IgD-negative memory B cell (primary cell): ENCODE data around the gene LRRC38. TPM values are rescaled to one million over a fixed set of nuclear protein-coding genes. Genes with fewer than 3 reads are reported as not detected.
"Not testable (repeated sequence)": the region's sequence is repeated elsewhere in the genome, so short reads cannot be mapped to it uniquely, and the experiment has no call there.

Experiments
- H3K27ac Mint-ChIP-seq, 3 donors: one replicate each; pipeline ENCODE4 v1.8.0; 2020 to 2022; ENCODE audit warnings: mild to moderate bottlenecking in 3 of 3, mixed read lengths in 3 of 3, moderate library complexity in 1 of 3
- H3K27me3 Mint-ChIP-seq: one replicate; pipeline ENCODE4 v1.8.0; 2021; ENCODE audit warnings: mixed read lengths
- H3K36me3 Mint-ChIP-seq: one replicate; pipeline ENCODE4 v1.8.0; 2020; ENCODE audit warnings: mild to moderate bottlenecking, mixed read lengths
- H3K4me1 Mint-ChIP-seq, 3 donors: one replicate each; pipeline ENCODE4 v1.8.0; 2020 to 2022; ENCODE audit warnings: mixed read lengths in 3 of 3, mild to moderate bottlenecking in 1 of 3
- H3K4me3 Mint-ChIP-seq, 4 donors: one replicate each; pipeline ENCODE4 v1.8.0; 2020 to 2022; ENCODE audit warnings: mild to moderate bottlenecking in 4 of 4, mixed read lengths in 4 of 4, moderate library complexity in 3 of 4
- H3K9me3 Mint-ChIP-seq, 3 donors: one replicate each; pipeline ENCODE4 v1.8.0; 2020 to 2021; ENCODE audit warnings: mixed read lengths in 3 of 3, mild to moderate bottlenecking in 1 of 3
- polyA plus RNA-seq: library from polyadenylated mRNA; unstranded; fragments of 300-500 nt; fragmentation: Illumina TruSeq; gene quantifications from one replicate; pipeline ENCODE4 v1.2.3, GENCODE V29; 2021

Gene LRRC38
- polyA plus RNA-seq, 1 donor from 2014 or later: not detected

- Mint-ChIP-seq H3K27ac (no peak overlapping the region), H3K9me3 (peaks cover 0 to 8% (median 4%) of the 10 kb centered on the region in 3 donors), H3K4me1 (no peaks in the 10 kb centered on the region), H3K4me3 (no peak overlapping the region), H3K36me3 (no peaks in the 10 kb centered on the region), H3K27me3 (peaks cover 11% of the 10 kb centered on the region)
Observed at GRCh38 chr1:13456904-13457532, 56.8 kb downstream of the LRRC38 start.

GRCh38 chr1:13451399-13451965 is 62.3 kb downstream of the LRRC38 start:
- peaks cover 0 to 4% (median 2%) of the 10 kb centered on the region in 3 donors for H3K9me3 Mint-ChIP-seq
- peak overlapping the region in 1 of 4 donors; percentile 12 for H3K4me3 Mint-ChIP-seq
- no peaks in the 10 kb centered on the region for H3K36me3 Mint-ChIP-seq
- no peak overlapping the region for H3K27ac Mint-ChIP-seq
- no peaks in the 10 kb centered on the region for H3K4me1 Mint-ChIP-seq
- H3K27me3 Mint-ChIP-seq: peaks cover 8% of the 10 kb centered on the region

GRCh38 chr1:13450204-13450603 is 63.6 kb downstream of the LRRC38 start:
- Mint-ChIP-seq H3K27me3 (peaks cover 6% of the 10 kb centered on the region), H3K4me1 (no peaks in the 10 kb centered on the region), H3K4me3 (no peak overlapping the region), H3K9me3 (peaks cover 0 to 4% (median 0%) of the 10 kb centered on the region in 3 donors), H3K27ac (no peak overlapping the region), H3K36me3 (no peaks in the 10 kb centered on the region)

- H3K36me3 Mint-ChIP-seq: no peaks in the 10 kb centered on the region
- H3K27ac Mint-ChIP-seq: no peak overlapping the region
- no peaks in the 10 kb centered on the region for H3K4me1 Mint-ChIP-seq
Observed at GRCh38 chr1:13443335-13443979, 70.3 kb downstream of the LRRC38 start.

GRCh38 chr1:13439104-13439783 is 74.6 kb downstream of the LRRC38 start:
- not testable (repeated sequence) for H3K36me3 Mint-ChIP-seq, H3K4me3 Mint-ChIP-seq, H3K27ac Mint-ChIP-seq, H3K9me3 Mint-ChIP-seq, H3K4me1 Mint-ChIP-seq, H3K27me3 Mint-ChIP-seq

More at GRCh38 chr1:13443335-13443979, 70.3 kb downstream of the LRRC38 start:
- Mint-ChIP-seq H3K4me3 (no peak overlapping the region), H3K9me3 (no peaks in the 10 kb centered on the region), H3K27me3 (no peaks in the 10 kb centered on the region)

GRCh38 chr1:13435458-13435857 is 78.3 kb downstream of the LRRC38 start:
- peaks cover 5% of the 10 kb centered on the region for H3K27me3 Mint-ChIP-seq
- no peaks in the 10 kb centered on the region for H3K9me3 Mint-ChIP-seq
- peaks cover 2% of the 10 kb centered on the region for H3K36me3 Mint-ChIP-seq

GRCh38 chr1:13433694-13434358 is 80.0 kb downstream of the LRRC38 start:
- H3K4me1 Mint-ChIP-seq, H3K4me3 Mint-ChIP-seq, H3K36me3 Mint-ChIP-seq, H3K9me3 Mint-ChIP-seq, H3K27ac Mint-ChIP-seq, H3K27me3 Mint-ChIP-seq: not testable (repeated sequence)

More at GRCh38 chr1:13435458-13435857, 78.3 kb downstream of the LRRC38 start:
- Mint-ChIP-seq H3K4me1 (no peaks in the 10 kb centered on the region), H3K4me3 (no peak overlapping the region), H3K27ac (no peak overlapping the region)

- Mint-ChIP-seq H3K9me3 (no peaks in the 10 kb centered on the region), H3K4me1 (no peaks in the 10 kb centered on the region), H3K27ac (no peak overlapping the region), H3K36me3 (peaks cover 1% of the 10 kb centered on the region), H3K27me3 (peaks cover 8% of the 10 kb centered on the region), H3K4me3 (no peak overlapping the region)
Observed at GRCh38 chr1:13432251-13432650, 81.6 kb downstream of the LRRC38 start.

- Mint-ChIP-seq H3K4me3 (no peak overlapping the region), H3K27ac (no peak overlapping the region), H3K36me3 (peaks cover 1% of the 10 kb centered on the region), H3K9me3 (no peaks in the 10 kb centered on the region), H3K4me1 (no peaks in the 10 kb centered on the region), H3K27me3 (peaks cover 5% of the 10 kb centered on the region)
Observed at GRCh38 chr1:13430495-13430894, 83.3 kb downstream of the LRRC38 start.

Other genes with a start within 250 kb of the LRRC38 start
- gene PRAMEF8, start 228.9 kb downstream of the LRRC38 start, polyA plus RNA-seq: not detected
- not detected for gene PRAMEF33, start 210.5 kb downstream of the LRRC38 start, polyA plus RNA-seq
- not detected for gene PRAMEF15, start 198.4 kb downstream of the LRRC38 start, polyA plus RNA-seq
- not detected for gene PRAMEF14, start 166.9 kb downstream of the LRRC38 start, polyA plus RNA-seq
- gene PRAMEF19, start 142.1 kb downstream of the LRRC38 start, polyA plus RNA-seq: not detected
- gene PRAMEF17, start 124.4 kb downstream of the LRRC38 start, polyA plus RNA-seq: not detected
- gene PRAMEF20, start 103.6 kb downstream of the LRRC38 start, polyA plus RNA-seq: not detected
- not detected for gene PDPN, start 69.8 kb upstream of the LRRC38 start, polyA plus RNA-seq
- 50.3 TPM for gene PRDM2, start 186.2 kb upstream of the LRRC38 start, polyA plus RNA-seq